Heart left ventricle (tissue), 16 donors: ENCODE measurements around the gene SLC6A2. TPM values are rescaled to one million over a fixed set of nuclear protein-coding genes. Genes with fewer than 3 reads are reported as not detected.

ENCODE experiments used
- ATAC-seq, 4 donors: fragments of 200-7000 bp; cut with Tn5 transposase; one replicate each; pipeline ENCODE4 v1.9.1; 2020 to 2022; ENCODE audit warnings: moderate library complexity in 4 of 4, mild to moderate bottlenecking in 3 of 4, moderate number of reproducible peaks in 1 of 4
- DNase-seq, 5 donors: peaks; one replicate each; pipeline ENCODE4 v3.0.0-alpha.2; 2020
- H3K27ac ChIP-seq, 12 donors: fragments of 200-600 bp; sonication (generic) in 4 of 12; one replicate each; pipeline versions ENCODE4 v1.5.0 to v1.8.0; 2016 to 2022; ENCODE audit warnings: mild to moderate bottlenecking in 2 of 12
- H3K27me3 ChIP-seq, 9 donors: fragments of 200-600 bp; sonication (generic) in 2 of 9; one replicate each; pipeline versions ENCODE4 v1.5.1 to v1.8.0; 2016 to 2022; ENCODE audit warnings: mild to moderate bottlenecking in 3 of 9
- H3K36me3 ChIP-seq, 9 donors: fragments of 200-600 bp; sonication (generic) in 2 of 9; one replicate each; pipeline versions ENCODE4 v1.5.0 to v1.8.0; 2018 to 2022; ENCODE audit warnings: mild to moderate bottlenecking in 2 of 9
- H3K4me1 ChIP-seq, 12 donors: fragments of 200-600 bp; sonication (generic) in 4 of 12; one replicate each; pipeline versions ENCODE4 v1.5.0 to v1.8.0; 2016 to 2022; ENCODE audit warnings: mild to moderate bottlenecking in 3 of 12
- H3K4me3 ChIP-seq, 12 donors: fragments of 200-600 bp; sonication (generic) in 4 of 12; one replicate each; pipeline versions ENCODE4 v1.5.0 to v1.8.0; 2017 to 2022; ENCODE audit warnings: mild to moderate bottlenecking in 9 of 12, moderate library complexity in 4 of 12
- H3K9me3 ChIP-seq, 12 donors: fragments of 200-600 bp; sonication (generic) in 4 of 12; one replicate each; pipeline versions ENCODE4 v1.5.0 to v1.8.0; 2016 to 2022; ENCODE audit warnings: mild to moderate bottlenecking in 1 of 12
- POLR2A ChIP-seq, 2 donors: fragments of 450-650 bp; IDR thresholded peaks; one replicate each; pipeline ENCODE4 v1.6.1; 2017; ENCODE audit warnings: antibody characterized with exemption in 2 of 2, mild to moderate bottlenecking in 2 of 2, moderate library complexity in 2 of 2
- WGBS, 4 donors: extraction: QIAGEN DNeasy Blood & Tissue Kit in 2 of 4; methylation state at CpG; one replicate each; pipeline versions ENCODE4 v1.1.5 to v1.1.7; 2013 to 2018; 5-methylcytosine and 5-hydroxymethylcytosine counted together
- intact Hi-C, 10 donors: fragments of 100-400 bp; cut with DNase I; formaldehyde crosslinking; loops; one replicate each; pipeline versions ENCODE4 v1.11.1 to v1.14.2; 2022
- polyA plus RNA-seq, 2 donors: library from polyadenylated mRNA; stranded (reverse); fragments of 200-250 nt; gene quantifications; one replicate each; pipeline ENCODE4 v1.2.3, GENCODE V29; 2013
- total RNA-seq, 9 donors: library from RNA; depleted of rRNA in 2 of 9; stranded (reverse); fragments of >200 nt in 2 of 9; fragmentation: NEBNext Ultra II Directional in 3 of 9; extraction: Animal tissue kit (Norgen Biotek cat#: 25700) in 3 of 9; gene quantifications; one replicate each; pipeline versions ENCODE4 v1.1.0 to v1.2.4, GENCODE V29; 2016 to 2023
- TF ChIP-seq, protein P1 (sequence below), 12 donors: fragments of 200-600 bp; sonication (generic) in 4 of 12; IDR thresholded peaks; one replicate each; pipeline versions ENCODE4 v1.5.0 to v1.8.0; 2018 to 2022; ENCODE audit warnings: antibody characterized with exemption in 12 of 12, mild to moderate bottlenecking in 5 of 12
- donor health status: ischemic (EF 13 %, LVEDD 7.1; RV severe dilation, severe dysfunction).
- donor health status: healthy with polysubstance abuse.
- donor health status: DM: no; HTN: yes; CAD: no.
- donor health status: DM: no; HTN: no; CAD: no.
- donor health status: ischemic (EF 25% LVEDD 6.9; RV normal size, moderate dysfunction).
- donor health status: ischemic (EF 25% LVEDD 5.7; RV mildly dilated, moderate dysfunction).
- donor health status: healthy.
- donor health status: DM: yes; HTN: yes; CAD: no.
- donor health status: ischemic (EF 35%, LVEDD 5.7; RV mildly dilated, moderate dysfunction).
- donor health status: nonischemic (EF 11% LVEDD 7.7; RV severe dilation, severe dysfunction).
- donor health status: DM: yes; HTN: yes; CAD: no.
- donor health status: PGD.
- donor health status: ischemic (EF 29% LVEDD 5.4; RV normal size, mild dysfunction).
- donor health status: nonischemic (EF 23%, LVEDD 6.1; RV moderate dilation, normal function).

The SLC6A2 gene
- total and polyA plus RNA-seq, 11 donors, result 0.18 TPM; not detected in 10

DNA sequence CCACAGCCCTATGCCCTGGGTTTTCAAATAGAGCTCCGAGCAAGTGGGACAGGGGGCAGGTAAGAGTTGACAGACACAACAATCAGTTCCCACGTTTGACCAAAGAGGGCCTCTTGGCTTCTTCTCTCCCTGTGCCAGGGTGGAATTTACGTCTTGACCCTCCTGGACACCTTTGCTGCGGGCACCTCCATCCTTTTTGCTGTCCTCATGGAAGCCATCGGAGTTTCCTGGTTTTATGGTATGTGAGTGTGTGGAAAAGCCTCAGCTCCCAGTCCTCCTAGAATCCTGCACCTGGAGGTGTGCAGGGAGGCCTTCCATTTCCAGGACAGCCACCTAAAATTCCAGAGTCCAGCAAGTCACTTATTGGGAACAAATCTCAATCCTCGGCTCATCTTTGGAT lies 42.5 kb downstream of the SLC6A2 start:
- no peaks in the 10 kb centered on the region for H3K9me3 ChIP-seq
- intact Hi-C loops, result loop anchor here in 1 of 10 donors (10.0 kb wide), 1 partner anchor 204 kb away; no protein-coding TSS in a partner anchor
- no peaks in the 10 kb centered on the region for H3K36me3 ChIP-seq
- peaks cover 0 to 3% (median 0%) of the 10 kb centered on the region in 12 donors for H3K4me1 ChIP-seq
- no peak overlapping the region for H3K27ac ChIP-seq
- WGBS, 4 donors, result 75 to 89% (median 79%) methylated on average over 6 of the region's 6 CpGs
- TF ChIP-seq, protein P1, sequence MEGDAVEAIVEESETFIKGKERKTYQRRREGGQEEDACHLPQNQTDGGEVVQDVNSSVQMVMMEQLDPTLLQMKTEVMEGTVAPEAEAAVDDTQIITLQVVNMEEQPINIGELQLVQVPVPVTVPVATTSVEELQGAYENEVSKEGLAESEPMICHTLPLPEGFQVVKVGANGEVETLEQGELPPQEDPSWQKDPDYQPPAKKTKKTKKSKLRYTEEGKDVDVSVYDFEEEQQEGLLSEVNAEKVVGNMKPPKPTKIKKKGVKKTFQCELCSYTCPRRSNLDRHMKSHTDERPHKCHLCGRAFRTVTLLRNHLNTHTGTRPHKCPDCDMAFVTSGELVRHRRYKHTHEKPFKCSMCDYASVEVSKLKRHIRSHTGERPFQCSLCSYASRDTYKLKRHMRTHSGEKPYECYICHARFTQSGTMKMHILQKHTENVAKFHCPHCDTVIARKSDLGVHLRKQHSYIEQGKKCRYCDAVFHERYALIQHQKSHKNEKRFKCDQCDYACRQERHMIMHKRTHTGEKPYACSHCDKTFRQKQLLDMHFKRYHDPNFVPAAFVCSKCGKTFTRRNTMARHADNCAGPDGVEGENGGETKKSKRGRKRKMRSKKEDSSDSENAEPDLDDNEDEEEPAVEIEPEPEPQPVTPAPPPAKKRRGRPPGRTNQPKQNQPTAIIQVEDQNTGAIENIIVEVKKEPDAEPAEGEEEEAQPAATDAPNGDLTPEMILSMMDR (IDR thresholded peaks at IDR 0.05), result no peak
- no peak for TF ChIP-seq POLR2A (IDR thresholded peaks at IDR 0.05)
- DNase-seq (no peak), ATAC-seq (no peak)
- no peaks in the 10 kb centered on the region for H3K27me3 ChIP-seq
- no peak overlapping the region for H3K4me3 ChIP-seq

DNA sequence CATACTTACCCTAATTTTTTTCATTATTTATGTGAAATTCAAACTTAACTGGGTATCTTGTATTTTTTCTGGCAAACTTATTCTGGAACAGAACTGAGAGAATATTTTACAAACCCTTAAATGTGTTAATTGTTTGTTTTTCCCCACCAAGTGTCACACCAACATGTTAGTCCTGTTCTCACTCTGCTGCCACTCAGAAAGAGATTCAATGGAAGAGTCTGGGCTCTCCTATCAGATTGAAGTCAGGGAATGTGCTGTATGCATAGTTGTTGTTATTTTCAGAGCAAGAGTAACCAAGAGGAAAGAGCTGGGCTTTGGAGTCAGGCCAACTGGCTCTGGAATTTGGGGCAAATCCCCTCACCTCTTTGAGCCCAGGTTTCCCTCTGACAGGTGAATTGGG lies 43.2 kb downstream of the SLC6A2 start:
- Histone ChIP-seq H3K27me3 (peaks cover 0 to 4% (median 0%) of the 10 kb centered on the region in 9 donors), H3K9me3 (no peaks in the 10 kb centered on the region), H3K27ac (no peak overlapping the region), H3K4me1 (peaks cover 0 to 3% (median 0%) of the 10 kb centered on the region in 12 donors), H3K4me3 (no peak overlapping the region), H3K36me3 (no peaks in the 10 kb centered on the region)
- no peak for ATAC-seq
- TF ChIP-seq, protein P1 (IDR thresholded peaks at IDR 0.05), result no peak
- TF ChIP-seq POLR2A (IDR thresholded peaks at IDR 0.05), result no peak
- no peak for DNase-seq
- intact Hi-C loops, result loop anchor here in 1 of 10 donors (10.0 kb wide), 1 partner anchor 204 kb away; no protein-coding TSS in a partner anchor

DNA sequence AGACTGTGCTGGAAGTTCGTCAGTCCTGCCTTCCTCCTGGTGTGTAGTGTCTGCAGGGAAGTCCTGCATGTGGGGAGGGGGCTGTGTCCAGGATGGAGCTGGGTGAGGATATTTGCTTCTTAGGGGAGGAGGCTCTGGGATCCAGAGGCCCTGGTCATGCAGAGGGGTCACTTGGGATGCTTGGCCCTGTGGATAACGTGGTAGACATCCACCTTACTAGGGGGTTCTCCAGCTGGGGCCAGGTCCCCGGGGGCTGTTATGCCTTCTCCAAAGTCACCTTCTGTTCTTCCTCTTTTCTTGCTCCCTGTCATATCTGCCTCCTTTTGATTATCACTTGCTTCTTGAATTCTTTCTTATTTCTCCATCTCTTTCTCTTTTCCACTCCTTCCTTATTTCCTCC lies 43.8 kb downstream of the SLC6A2 start:
- Histone ChIP-seq H3K4me3 (no peak overlapping the region), H3K36me3 (no peaks in the 10 kb centered on the region), H3K9me3 (no peaks in the 10 kb centered on the region), H3K27ac (no peak overlapping the region), H3K4me1 (peaks cover 0 to 3% (median 0%) of the 10 kb centered on the region in 12 donors), H3K27me3 (peaks cover 0 to 6% (median 0%) of the 10 kb centered on the region in 9 donors)
- ATAC-seq (no peak), DNase-seq (no peak)
- TF ChIP-seq POLR2A (IDR thresholded peaks at IDR 0.05), result no peak
- TF ChIP-seq, protein P1 (IDR thresholded peaks at IDR 0.05), result no peak
- intact Hi-C loops, result loop anchor here (2.0 to 10.0 kb wide), 7 partner anchors 47 to 1755 kb away; no protein-coding TSS in a partner anchor
- WGBS, 4 donors, result 73 to 80% (median 78%) methylated on average over 2 to 3 of the region's 3 CpGs

DNA sequence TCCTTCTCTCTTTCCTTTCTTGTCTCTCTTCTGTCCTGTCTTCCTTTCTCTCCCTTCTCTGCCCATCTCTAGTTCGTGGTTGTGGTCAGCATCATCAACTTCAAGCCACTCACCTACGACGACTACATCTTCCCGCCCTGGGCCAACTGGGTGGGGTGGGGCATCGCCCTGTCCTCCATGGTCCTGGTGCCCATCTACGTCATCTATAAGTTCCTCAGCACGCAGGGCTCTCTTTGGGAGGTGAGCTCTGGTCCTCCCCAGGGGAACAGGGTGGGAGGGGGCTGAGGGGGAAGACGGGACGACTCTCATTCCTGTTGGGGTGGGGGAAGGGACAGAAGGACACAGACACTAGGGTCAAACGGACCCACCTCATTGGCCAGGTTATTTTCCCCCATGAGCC lies 44.3 kb downstream of the SLC6A2 start:
- Histone ChIP-seq H3K27ac (no peak overlapping the region), H3K36me3 (no peaks in the 10 kb centered on the region), H3K9me3 (no peaks in the 10 kb centered on the region), H3K27me3 (peaks cover 0 to 6% (median 0%) of the 10 kb centered on the region in 9 donors), H3K4me1 (peaks cover 0 to 3% (median 0%) of the 10 kb centered on the region in 12 donors), H3K4me3 (no peak overlapping the region)
- DNase-seq, result no peak
- TF ChIP-seq POLR2A (IDR thresholded peaks at IDR 0.05), result no peak
- TF ChIP-seq, protein P1 (IDR thresholded peaks at IDR 0.05), result no peak
- no peak for ATAC-seq
- intact Hi-C loops, result loop anchor here (2.0 to 10.0 kb wide), 7 partner anchors 48 to 1755 kb away; no protein-coding TSS in a partner anchor
- 79 to 86% (median 85%) methylated on average over 10 of the region's 10 CpGs for WGBS, 4 donors
